GM12878 (cell line): ENCODE measurements around the gene NOVA2. TPM values are rescaled to one million over a fixed set of nuclear protein-coding genes. Genes with fewer than 3 reads are reported as not detected.

ENCODE experiments used
- EP300 ChIP-seq, 2 experiments: fragments of 150-350 bp in 1 of 2; IDR thresholded peaks; 2 replicates each; pipeline ENCODE4 v1.6.1; 2011 to 2012; ENCODE audit warnings: low read depth in 2 of 2, low read length in 2 of 2, borderline replicate concordance in 1 of 2, improper control_type of control experiment in 1 of 2, inconsistent platforms in 1 of 2; ENCODE audit not compliant: control insufficient read depth in 1 of 2
- GABPA ChIP-seq: IDR thresholded peaks from 2 replicates; pipeline ENCODE4 v1.6.1; 2014; ENCODE audit warnings: antibody characterized with exemption, low read depth, mild to moderate bottlenecking, inconsistent platforms
- NRF1 ChIP-seq: conservative IDR thresholded peaks from 2 replicates; pipeline ENCODE4 v1.6.1; 2011; ENCODE audit warnings: mild to moderate bottlenecking, low read depth, low read length, improper control_type of control experiment
- PAX8 ChIP-seq: fragments of 450-650 bp; IDR thresholded peaks from 2 replicates; pipeline ENCODE4 v1.6.1; 2017; ENCODE audit warnings: mild to moderate bottlenecking, moderate library complexity
- polyA plus RNA-seq, 11 experiments: library from polyadenylated mRNA; depleted of rRNA in 4 of 11; unstranded in 6 of 11; stranded (reverse) in 5 of 11; fragments of >200 nt; fragmentation: Nextera tagmentation in 4 of 11; fragmentation: Illumina TruSeq in 1 of 11; extraction: Ambion mirVana in 4 of 11; extraction: Trizol in 1 of 11; gene quantifications; 1 replicate in 1 of 11; 2 replicates in 10 of 11; pipeline versions ENCODE4 v1.2.1 to v1.2.3, GENCODE V29; 2011 to 2016; ENCODE audit warnings: inconsistent platforms in 2 of 11, missing spikeins in 2 of 11, low read depth in 1 of 11
- total RNA-seq, 4 experiments: library from RNA; depleted of rRNA in 3 of 4; stranded (reverse); fragments of >200 nt in 3 of 4; fragmentation: Illumina TruSeq in 1 of 4; extraction: Trizol in 1 of 4; gene quantifications; 2 replicates each; pipeline versions ENCODE4 v1.2.1 to v1.2.3, GENCODE V29; 2013 to 2021
- TF ChIP-seq, protein P1 (sequence below): fragments of 450-650 bp; formaldehyde crosslinking; IDR thresholded peaks from 2 replicates; pipeline ENCODE4 v1.5.0; 2022; ENCODE audit warnings: mild to moderate bottlenecking, missing genetic modification characterization
- TF ChIP-seq, protein P2 (sequence below): IDR thresholded peaks from 2 replicates; pipeline ENCODE4 v1.6.1; 2012; ENCODE audit warnings: improper control_type of control experiment, low read depth, low read length; ENCODE audit not compliant: insufficient replicate concordance

Gene NOVA2
- total and polyA plus RNA-seq, 10 of the 15 experiments (the other 5 are each of a cell fraction or from before 2014, with no cell fraction given) = under 0.01 to 0.44 (median 0.03) TPM; not detected in 4

GRCh38 chr19:45886427-45887199 is 87.1 kb downstream of the NOVA2 start (continued):
- TF ChIP-seq, protein P1, sequence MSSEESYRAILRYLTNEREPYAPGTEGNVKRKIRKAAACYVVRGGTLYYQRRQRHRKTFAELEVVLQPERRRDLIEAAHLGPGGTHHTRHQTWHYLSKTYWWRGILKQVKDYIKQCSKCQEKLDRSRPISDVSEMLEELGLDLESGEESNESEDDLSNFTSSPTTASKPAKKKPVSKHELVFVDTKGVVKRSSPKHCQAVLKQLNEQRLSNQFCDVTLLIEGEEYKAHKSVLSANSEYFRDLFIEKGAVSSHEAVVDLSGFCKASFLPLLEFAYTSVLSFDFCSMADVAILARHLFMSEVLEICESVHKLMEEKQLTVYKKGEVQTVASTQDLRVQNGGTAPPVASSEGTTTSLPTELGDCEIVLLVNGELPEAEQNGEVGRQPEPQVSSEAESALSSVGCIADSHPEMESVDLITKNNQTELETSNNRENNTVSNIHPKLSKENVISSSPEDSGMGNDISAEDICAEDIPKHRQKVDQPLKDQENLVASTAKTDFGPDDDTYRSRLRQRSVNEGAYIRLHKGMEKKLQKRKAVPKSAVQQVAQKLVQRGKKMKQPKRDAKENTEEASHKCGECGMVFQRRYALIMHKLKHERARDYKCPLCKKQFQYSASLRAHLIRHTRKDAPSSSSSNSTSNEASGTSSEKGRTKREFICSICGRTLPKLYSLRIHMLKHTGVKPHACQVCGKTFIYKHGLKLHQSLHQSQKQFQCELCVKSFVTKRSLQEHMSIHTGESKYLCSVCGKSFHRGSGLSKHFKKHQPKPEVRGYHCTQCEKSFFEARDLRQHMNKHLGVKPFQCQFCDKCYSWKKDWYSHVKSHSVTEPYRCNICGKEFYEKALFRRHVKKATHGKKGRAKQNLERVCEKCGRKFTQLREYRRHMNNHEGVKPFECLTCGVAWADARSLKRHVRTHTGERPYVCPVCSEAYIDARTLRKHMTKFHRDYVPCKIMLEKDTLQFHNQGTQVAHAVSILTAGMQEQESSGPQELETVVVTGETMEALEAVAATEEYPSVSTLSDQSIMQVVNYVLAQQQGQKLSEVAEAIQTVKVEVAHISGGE (CRISPR knock-in tag) = 0 out of 2 replicates have a peak, but pooled peaks have one; percentile 20
- no peak for TF ChIP-seq PAX8
- TF ChIP-seq EP300 (IDR thresholded peaks at IDR 0.05; ENCODE audit: borderline replicate concordance in 1 of 2, control insufficient read depth in 1 of 2, low read depth in 2 of 2, low read length in 2 of 2) = no peak; a peak in 1 of 4 replicates
- TF ChIP-seq GABPA = peak; percentile 91
- TF ChIP-seq NRF1 = no peak
- TF ChIP-seq, protein P2, sequence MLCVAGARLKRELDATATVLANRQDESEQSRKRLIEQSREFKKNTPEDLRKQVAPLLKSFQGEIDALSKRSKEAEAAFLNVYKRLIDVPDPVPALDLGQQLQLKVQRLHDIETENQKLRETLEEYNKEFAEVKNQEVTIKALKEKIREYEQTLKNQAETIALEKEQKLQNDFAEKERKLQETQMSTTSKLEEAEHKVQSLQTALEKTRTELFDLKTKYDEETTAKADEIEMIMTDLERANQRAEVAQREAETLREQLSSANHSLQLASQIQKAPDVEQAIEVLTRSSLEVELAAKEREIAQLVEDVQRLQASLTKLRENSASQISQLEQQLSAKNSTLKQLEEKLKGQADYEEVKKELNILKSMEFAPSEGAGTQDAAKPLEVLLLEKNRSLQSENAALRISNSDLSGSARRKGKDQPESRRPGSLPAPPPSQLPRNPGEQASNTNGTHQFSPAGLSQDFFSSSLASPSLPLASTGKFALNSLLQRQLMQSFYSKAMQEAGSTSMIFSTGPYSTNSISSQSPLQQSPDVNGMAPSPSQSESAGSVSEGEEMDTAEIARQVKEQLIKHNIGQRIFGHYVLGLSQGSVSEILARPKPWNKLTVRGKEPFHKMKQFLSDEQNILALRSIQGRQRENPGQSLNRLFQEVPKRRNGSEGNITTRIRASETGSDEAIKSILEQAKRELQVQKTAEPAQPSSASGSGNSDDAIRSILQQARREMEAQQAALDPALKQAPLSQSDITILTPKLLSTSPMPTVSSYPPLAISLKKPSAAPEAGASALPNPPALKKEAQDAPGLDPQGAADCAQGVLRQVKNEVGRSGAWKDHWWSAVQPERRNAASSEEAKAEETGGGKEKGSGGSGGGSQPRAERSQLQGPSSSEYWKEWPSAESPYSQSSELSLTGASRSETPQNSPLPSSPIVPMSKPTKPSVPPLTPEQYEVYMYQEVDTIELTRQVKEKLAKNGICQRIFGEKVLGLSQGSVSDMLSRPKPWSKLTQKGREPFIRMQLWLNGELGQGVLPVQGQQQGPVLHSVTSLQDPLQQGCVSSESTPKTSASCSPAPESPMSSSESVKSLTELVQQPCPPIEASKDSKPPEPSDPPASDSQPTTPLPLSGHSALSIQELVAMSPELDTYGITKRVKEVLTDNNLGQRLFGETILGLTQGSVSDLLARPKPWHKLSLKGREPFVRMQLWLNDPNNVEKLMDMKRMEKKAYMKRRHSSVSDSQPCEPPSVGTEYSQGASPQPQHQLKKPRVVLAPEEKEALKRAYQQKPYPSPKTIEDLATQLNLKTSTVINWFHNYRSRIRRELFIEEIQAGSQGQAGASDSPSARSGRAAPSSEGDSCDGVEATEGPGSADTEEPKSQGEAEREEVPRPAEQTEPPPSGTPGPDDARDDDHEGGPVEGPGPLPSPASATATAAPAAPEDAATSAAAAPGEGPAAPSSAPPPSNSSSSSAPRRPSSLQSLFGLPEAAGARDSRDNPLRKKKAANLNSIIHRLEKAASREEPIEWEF = no peak
